IPS-18c (cell line): Measurements from ENCODE around the gene KCNAB1.
"Not testable (repeated sequence)": the region's sequence is repeated elsewhere in the genome, so short reads cannot be mapped to it uniquely, and the experiment has no call there.

ENCODE experiments used
- H3K4me3 ChIP-seq: 2 replicates; pipeline ENCODE4 v1.7.0; 2013; ENCODE audit warnings: low read depth, mild to moderate bottlenecking, low read length, moderate library complexity; ENCODE audit not compliant: insufficient read depth
- H3K9me3 ChIP-seq: one replicate; pipeline ENCODE4 v1.6.1; 2013; ENCODE audit warnings: mild to moderate bottlenecking, low read length, moderate library complexity; ENCODE audit not compliant: control insufficient read depth, insufficient read depth

The KCNAB1 gene

GRCh38 chr3:156230278-156230900 lies 110.0 kb downstream of the KCNAB1 start:
- Histone ChIP-seq H3K9me3 (no peaks in the 10 kb centered on the region), H3K4me3 (no peak overlapping the region)

- H3K4me3 ChIP-seq, result not testable (repeated sequence)
Observed at GRCh38 chr3:156231221-156231620, 110.8 kb downstream of the KCNAB1 start.

GRCh38 chr3:156233876-156234275 lies 113.5 kb downstream of the KCNAB1 start:
- Histone ChIP-seq H3K9me3 (no peaks in the 10 kb centered on the region), H3K4me3 (no peak overlapping the region)

More at GRCh38 chr3:156231221-156231620, 110.8 kb downstream of the KCNAB1 start:
- not testable (repeated sequence) for H3K9me3 ChIP-seq

- Histone ChIP-seq H3K4me3 (no peak overlapping the region), H3K9me3 (no peaks in the 10 kb centered on the region)
Observed at GRCh38 chr3:156236556-156237260, 116.3 kb downstream of the KCNAB1 start.

- Histone ChIP-seq H3K9me3 (no peaks in the 10 kb centered on the region), H3K4me3 (no peak overlapping the region)
Observed at GRCh38 chr3:156240642-156241041, 120.3 kb downstream of the KCNAB1 start.

GRCh38 chr3:156246961-156247725 lies 126.8 kb downstream of the KCNAB1 start:
- Histone ChIP-seq H3K4me3 (no peak overlapping the region), H3K9me3 (no peaks in the 10 kb centered on the region)

- H3K9me3 ChIP-seq, result no peaks in the 10 kb centered on the region
- no peak overlapping the region for H3K4me3 ChIP-seq
Observed at GRCh38 chr3:156250550-156250949, 130.2 kb downstream of the KCNAB1 start.

GRCh38 chr3:156251424-156251823 lies 131.0 kb downstream of the KCNAB1 start:
- Histone ChIP-seq H3K4me3 (no peak overlapping the region), H3K9me3 (no peaks in the 10 kb centered on the region)

GRCh38 chr3:156252656-156253055 lies 132.3 kb downstream of the KCNAB1 start:
- Histone ChIP-seq H3K9me3 (no peaks in the 10 kb centered on the region), H3K4me3 (no peak overlapping the region)

GRCh38 chr3:156253150-156253549 lies 132.8 kb downstream of the KCNAB1 start:
- no peak overlapping the region for H3K4me3 ChIP-seq
- no peaks in the 10 kb centered on the region for H3K9me3 ChIP-seq

GRCh38 chr3:156256256-156256655 lies 135.9 kb downstream of the KCNAB1 start:
- Histone ChIP-seq H3K4me3 (no peak overlapping the region), H3K9me3 (no peaks in the 10 kb centered on the region)

GRCh38 chr3:156256945-156257344 lies 136.6 kb downstream of the KCNAB1 start:
- Histone ChIP-seq H3K9me3 (no peaks in the 10 kb centered on the region), H3K4me3 (no peak overlapping the region)

GRCh38 chr3:156258301-156258700 lies 137.9 kb downstream of the KCNAB1 start:
- H3K9me3 ChIP-seq, result no peaks in the 10 kb centered on the region
- H3K4me3 ChIP-seq, result no peak overlapping the region

- Histone ChIP-seq H3K4me3 (no peak overlapping the region), H3K9me3 (no peaks in the 10 kb centered on the region)
Observed at GRCh38 chr3:156259896-156260295, 139.5 kb downstream of the KCNAB1 start.

GRCh38 chr3:156260331-156260730 lies 140.0 kb downstream of the KCNAB1 start:
- H3K4me3 ChIP-seq, result no peak overlapping the region
- no peaks in the 10 kb centered on the region for H3K9me3 ChIP-seq

GRCh38 chr3:156264771-156265170 lies 144.4 kb downstream of the KCNAB1 start:
- no peak overlapping the region for H3K4me3 ChIP-seq
- no peaks in the 10 kb centered on the region for H3K9me3 ChIP-seq

- Histone ChIP-seq H3K9me3 (no peaks in the 10 kb centered on the region), H3K4me3 (no peak overlapping the region)
Observed at GRCh38 chr3:156271508-156271907, 151.1 kb downstream of the KCNAB1 start.
